ENCODE measurements around the gene IFIT1.
"Not testable (repeated sequence)": the region's sequence is repeated elsewhere in the genome, so short reads cannot be mapped to it uniquely, and the experiment has no call there.

IFIT1 gene

DNA sequence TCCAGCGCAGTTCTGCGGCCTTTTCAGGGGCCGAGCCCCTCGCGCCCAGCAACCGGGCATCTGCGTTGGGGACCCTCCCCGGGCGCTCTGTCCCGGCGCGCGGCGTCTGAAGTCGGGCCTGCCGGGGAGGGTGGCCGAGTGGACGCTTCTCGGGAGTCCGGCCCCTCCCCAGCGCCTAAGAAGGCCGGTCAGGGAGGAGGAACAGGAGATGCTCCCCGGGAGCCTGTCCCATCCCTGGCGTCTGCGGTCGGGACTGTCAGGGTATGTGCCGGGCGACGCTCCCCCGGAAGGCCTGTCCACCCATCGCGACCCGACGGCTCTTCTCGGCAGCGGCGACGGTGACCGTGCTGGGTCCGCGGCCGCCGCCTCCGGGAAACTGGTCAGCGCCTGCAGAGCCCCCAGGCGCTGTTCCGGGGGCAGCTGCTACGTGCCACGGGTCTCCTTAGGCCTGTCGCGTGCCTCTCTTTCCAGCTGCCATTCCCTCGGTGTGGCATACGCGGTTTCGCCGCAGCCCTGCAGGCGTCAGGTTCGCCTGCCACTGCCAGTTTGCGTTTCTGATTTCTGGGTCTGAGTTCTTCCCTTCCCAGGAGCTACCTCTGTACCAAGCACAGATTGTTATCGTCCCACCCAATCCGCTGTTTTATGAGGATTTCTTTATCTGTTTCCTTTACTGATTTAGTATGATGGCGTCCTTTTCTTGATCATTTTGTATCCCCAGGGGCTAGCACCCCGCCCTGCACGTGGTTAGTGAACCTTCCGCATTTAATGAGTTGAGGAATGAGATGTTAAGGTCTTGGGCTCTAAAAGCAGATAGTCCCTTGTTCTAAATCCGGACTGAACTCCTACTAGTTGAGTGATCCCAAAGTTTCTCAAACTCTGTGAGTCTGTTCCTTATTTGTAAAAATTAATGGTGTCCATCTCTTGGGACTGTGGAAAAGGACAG lies 22.7 kb downstream of the IFIT1 start:
- peak; percentile 59 for DNase-seq
- in situ Hi-C loops (cut with MboI; ENCODE audit: low pct_unique_long_range_greater_than_20kb, low sequenced_read_pairs) = no loop called here

DNA sequence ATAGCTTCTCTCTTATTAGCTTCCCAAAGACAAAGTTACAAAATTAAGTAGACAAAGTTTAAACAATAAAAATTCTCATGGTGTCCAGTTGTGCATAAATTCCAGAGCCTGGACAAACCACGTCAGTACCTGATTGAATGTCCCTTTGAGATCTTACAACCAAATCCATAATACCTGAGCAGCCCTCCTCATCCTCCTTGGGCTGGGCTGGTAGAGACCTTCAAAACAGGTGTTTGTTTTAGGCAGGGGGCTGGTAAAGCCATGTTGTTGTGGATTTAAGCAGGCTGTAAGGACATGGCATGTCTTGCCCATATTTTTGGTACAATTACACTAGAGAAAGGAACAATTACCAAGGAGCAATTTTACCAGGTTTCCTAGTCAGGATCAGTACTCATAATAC lies 24.0 kb downstream of the IFIT1 start:
- DNase-seq = no peak
- in situ Hi-C loops (cut with MboI; ENCODE audit: low pct_unique_long_range_greater_than_20kb, low sequenced_read_pairs) = no loop called here

GRCh38 chr10:89419548-89419947 lies 27.1 kb downstream of the IFIT1 start:
- in situ Hi-C loops (cut with MboI; ENCODE audit: low pct_unique_long_range_greater_than_20kb, low sequenced_read_pairs) = no loop called here
- no peak for DNase-seq

- in situ Hi-C loops (cut with MboI; ENCODE audit: low pct_unique_long_range_greater_than_20kb, low sequenced_read_pairs) = no loop called here
- no peak for DNase-seq
These were observed 28.6 kb downstream of the IFIT1 start for GRCh38 chr10:89421018-89421476.

GRCh38 chr10:89425000-89425399 lies 32.6 kb downstream of the IFIT1 start:
- in situ Hi-C loops (cut with MboI; ENCODE audit: low pct_unique_long_range_greater_than_20kb, low sequenced_read_pairs) = loop anchor here (25.0 kb wide), 1 partner anchor 137 kb away; no protein-coding TSS in a partner anchor
- no peak for DNase-seq

DNA sequence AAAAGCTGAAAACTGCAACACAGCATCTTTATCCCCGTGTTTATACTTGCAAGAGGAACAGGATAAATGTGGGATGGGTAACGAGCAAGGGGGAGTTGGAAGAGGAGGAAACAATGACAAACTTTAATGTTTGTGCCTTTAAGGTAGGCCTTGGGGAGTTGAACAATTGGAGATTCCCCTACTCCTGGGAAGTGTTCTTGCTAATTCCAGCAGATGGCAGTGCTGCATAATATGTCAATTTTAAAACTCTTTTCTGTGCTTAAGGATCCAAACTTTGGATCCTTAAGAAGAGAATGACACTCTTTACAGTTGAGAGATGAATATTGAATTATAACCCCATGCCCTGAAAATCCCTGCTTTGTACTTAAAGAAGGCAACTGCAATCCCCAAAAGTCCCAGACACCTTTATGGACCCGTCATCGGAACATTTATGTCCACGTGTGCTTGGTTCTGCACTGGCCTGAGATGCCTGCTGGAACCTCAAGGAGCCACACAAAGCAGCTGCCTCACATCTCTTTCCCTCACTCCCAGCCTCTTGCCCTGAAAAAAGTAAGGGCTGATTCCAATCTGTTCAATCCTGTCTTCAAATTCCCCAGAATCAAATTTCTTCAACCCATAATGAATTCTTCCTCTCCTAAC lies 33.9 kb downstream of the IFIT1 start:
- peak; percentile 67 for DNase-seq
- in situ Hi-C loops (cut with MboI; ENCODE audit: low pct_unique_long_range_greater_than_20kb, low sequenced_read_pairs) = loop anchor here (25.0 kb wide), 1 partner anchor 136 kb away; no protein-coding TSS in a partner anchor

DNA sequence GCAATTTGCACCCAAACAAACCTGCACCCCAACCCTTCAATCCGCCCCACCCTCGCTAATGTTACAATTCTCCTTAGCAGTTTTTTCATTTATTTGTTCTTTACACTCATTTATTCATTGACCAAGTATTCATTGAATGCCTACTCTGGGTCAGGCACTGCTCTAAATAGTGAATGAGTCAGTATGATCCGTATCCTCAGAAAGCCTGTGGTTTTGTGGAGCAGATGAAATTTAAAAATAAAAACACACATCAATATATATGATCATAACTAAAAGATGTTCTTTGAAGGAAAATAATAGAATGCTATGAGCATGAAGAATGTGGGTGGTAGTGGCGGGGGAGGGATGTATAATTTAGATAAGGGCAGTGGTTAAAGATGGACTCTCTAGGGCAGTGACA lies 35.2 kb downstream of the IFIT1 start:
- DNase-seq = no peak

GRCh38 chr10:89428877-89429276 lies 36.5 kb downstream of the IFIT1 start:
- in situ Hi-C loops (cut with MboI; ENCODE audit: low pct_unique_long_range_greater_than_20kb, low sequenced_read_pairs) = loop anchor here (25.0 kb wide), 1 partner anchor 133 kb away; no protein-coding TSS in a partner anchor
- DNase-seq = no peak

More for the DNA sequence above, 35.2 kb downstream of the IFIT1 start:
- in situ Hi-C loops (cut with MboI; ENCODE audit: low pct_unique_long_range_greater_than_20kb, low sequenced_read_pairs) = loop anchor here (25.0 kb wide), 1 partner anchor 135 kb away; no protein-coding TSS in a partner anchor

DNA sequence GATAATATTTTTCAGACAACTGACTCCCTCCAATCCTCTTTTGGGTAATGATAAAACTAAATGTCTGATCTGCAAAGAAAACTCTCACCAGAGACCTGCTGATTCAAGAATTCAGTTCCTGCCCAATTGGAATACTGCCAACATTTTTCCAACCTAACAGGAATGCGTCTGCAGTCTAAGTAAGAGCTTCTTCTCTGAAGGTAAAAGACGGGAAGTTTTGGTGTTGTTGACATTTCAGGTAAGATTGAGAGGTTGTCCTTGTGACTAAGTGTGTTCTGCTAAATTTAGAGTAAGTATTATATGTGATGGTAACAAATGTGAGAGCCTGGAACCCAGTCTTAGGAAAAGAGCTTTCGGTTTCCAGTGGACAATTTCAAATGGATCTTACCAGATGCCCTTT lies 39.6 kb downstream of the IFIT1 start:
- DNase-seq = no peak
- in situ Hi-C loops (cut with MboI; ENCODE audit: low pct_unique_long_range_greater_than_20kb, low sequenced_read_pairs) = loop anchor here (25.0 kb wide), 1 partner anchor 130 kb away; no protein-coding TSS in a partner anchor

- in situ Hi-C loops (cut with MboI; ENCODE audit: low pct_unique_long_range_greater_than_20kb, low sequenced_read_pairs) = loop anchor here (25.0 kb wide), 1 partner anchor 124 kb away; no protein-coding TSS in a partner anchor
- no peak for DNase-seq
These were observed 46.1 kb downstream of the IFIT1 start for GRCh38 chr10:89438525-89438924.

- in situ Hi-C loops (cut with MboI; ENCODE audit: low pct_unique_long_range_greater_than_20kb, low sequenced_read_pairs) = loop anchor here (25.0 kb wide), 1 partner anchor 122 kb away; no protein-coding TSS in a partner anchor
- no peak for DNase-seq
These were observed 48.0 kb downstream of the IFIT1 start for GRCh38 chr10:89440226-89441009.

DNA sequence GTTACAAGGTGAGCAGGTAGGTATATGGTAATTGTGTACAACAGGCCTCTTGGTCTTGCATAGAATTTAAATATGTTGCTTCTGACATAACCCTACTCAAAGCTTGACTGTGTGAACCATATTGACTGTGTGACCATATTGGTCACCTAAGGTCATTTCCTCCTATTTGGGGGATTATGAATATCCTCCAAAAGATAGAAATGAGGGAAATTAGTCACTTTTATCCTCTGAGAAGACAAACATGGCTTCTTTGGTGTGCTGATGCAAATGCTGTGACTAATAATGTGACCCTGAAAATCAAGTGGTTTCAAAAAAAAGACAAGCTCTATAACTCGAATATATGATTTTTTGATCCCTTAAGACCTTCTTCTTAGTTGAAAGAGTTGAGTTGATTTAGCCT lies 49.9 kb downstream of the IFIT1 start:
- in situ Hi-C loops (cut with MboI; ENCODE audit: low pct_unique_long_range_greater_than_20kb, low sequenced_read_pairs) = loop anchor here (25.0 kb wide), 1 partner anchor 120 kb away; no protein-coding TSS in a partner anchor

GRCh38 chr10:89444819-89445218 lies 52.4 kb downstream of the IFIT1 start:
- in situ Hi-C loops (cut with MboI; ENCODE audit: low pct_unique_long_range_greater_than_20kb, low sequenced_read_pairs) = loop anchor here (25.0 kb wide), 1 partner anchor 117 kb away; no protein-coding TSS in a partner anchor
- not testable (repeated sequence) for DNase-seq

More for the DNA sequence above, 49.9 kb downstream of the IFIT1 start:
- DNase-seq = no peak

DNA sequence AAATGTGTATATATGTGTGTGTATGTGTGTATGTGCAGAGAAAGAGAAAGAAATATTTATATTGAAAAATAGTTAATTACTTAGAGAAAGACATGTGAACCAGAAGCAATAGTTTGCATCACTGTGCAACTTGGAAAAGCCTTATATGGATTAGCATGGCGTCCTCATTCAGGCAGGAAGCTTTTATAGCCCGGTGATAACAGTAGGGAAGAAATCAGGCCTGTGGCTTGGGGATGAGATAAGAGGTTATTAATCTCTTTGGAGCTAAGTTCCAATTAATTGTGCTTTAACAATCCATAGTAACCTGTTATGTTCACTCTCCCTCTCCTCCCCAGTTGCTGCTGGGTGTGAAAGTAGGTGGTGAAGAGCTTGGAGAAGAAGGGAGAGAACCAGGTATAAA lies 58.5 kb downstream of the IFIT1 start:
- in situ Hi-C loops (cut with MboI; ENCODE audit: low pct_unique_long_range_greater_than_20kb, low sequenced_read_pairs) = no loop called here
- no peak for DNase-seq

DNA sequence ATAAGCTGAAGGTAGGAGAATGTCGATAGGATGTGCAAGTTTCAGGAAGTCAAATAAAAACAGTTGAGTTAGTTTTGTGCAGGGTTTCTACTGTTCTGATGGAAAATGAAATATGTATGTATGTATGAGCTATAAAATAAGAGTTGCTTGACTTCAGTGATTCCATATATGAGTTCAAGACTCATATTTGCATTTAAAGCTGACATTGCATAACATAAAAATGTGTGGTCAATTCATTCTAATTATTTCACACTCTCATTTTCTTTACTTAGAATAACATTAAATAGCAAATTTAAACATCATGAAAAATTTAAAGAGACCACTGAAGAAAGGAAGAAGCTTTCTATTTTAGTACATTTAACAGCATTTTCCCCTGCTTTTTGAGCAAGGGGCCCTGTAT lies 59.8 kb downstream of the IFIT1 start:
- in situ Hi-C loops (cut with MboI; ENCODE audit: low pct_unique_long_range_greater_than_20kb, low sequenced_read_pairs) = no loop called here
- DNase-seq = no peak

- no peak for DNase-seq
- in situ Hi-C loops (cut with MboI; ENCODE audit: low pct_unique_long_range_greater_than_20kb, low sequenced_read_pairs) = no loop called here
These were observed 62.3 kb downstream of the IFIT1 start for GRCh38 chr10:89454561-89455347.
